Neutrophil (primary cell): Measurements from ENCODE around the gene SMCR8.
"Not testable (repeated sequence)": the region's sequence is repeated elsewhere in the genome, so short reads cannot be mapped to it uniquely, and the experiment has no call there.

Experiments used
- H3K27ac ChIP-seq: fragments of 200-600 bp; sonication (generic); 2 replicates; pipeline ENCODE4 v1.5.1; 2016; ENCODE audit warnings: mild to moderate bottlenecking, moderate library complexity
- H3K27me3 ChIP-seq: fragments of 200-600 bp; sonication (generic); 2 replicates; pipeline ENCODE4 v1.6.0; 2016; ENCODE audit warnings: mild to moderate bottlenecking
- H3K36me3 ChIP-seq: fragments of 200-600 bp; sonication (generic); 2 replicates; pipeline ENCODE4 v1.5.1; 2017
- H3K4me1 ChIP-seq, 2 experiments: fragments of 200-600 bp in 1 of 2; sonication (generic) in 1 of 2; 1 replicate in 1 of 2; 2 replicates in 1 of 2; pipeline versions ENCODE4 v1.5.1 to v1.6.1; 2013 to 2016; ENCODE audit warnings: low read depth in 1 of 2, low read length in 1 of 2, mild to moderate bottlenecking in 1 of 2, moderate library complexity in 1 of 2; ENCODE audit not compliant: control insufficient read depth in 1 of 2, insufficient read depth in 1 of 2
- H3K4me3 ChIP-seq, 2 experiments: fragments of 200-600 bp in 1 of 2; sonication (generic) in 1 of 2; 1 replicate in 1 of 2; 2 replicates in 1 of 2; pipeline ENCODE4 v1.5.1; 2013 to 2016; ENCODE audit warnings: low read depth in 1 of 2, low read length in 1 of 2, mild to moderate bottlenecking in 1 of 2, moderate library complexity in 1 of 2
- H3K9me3 ChIP-seq: fragments of 200-600 bp; sonication (generic); 2 replicates; pipeline ENCODE4 v1.5.1; 2016
- CTCF ChIP-seq: fragments of 200-600 bp; sonication (generic); IDR thresholded peaks from 2 replicates; pipeline ENCODE4 v1.5.1; 2016; ENCODE audit warnings: antibody characterized with exemption

SMCR8 gene

GRCh38 chr17:18328643-18329204, 13.6 kb downstream of the SMCR8 start:
- Histone ChIP-seq H3K4me3 (no peak overlapping the region), H3K9me3 (no peaks in the 10 kb centered on the region), H3K27me3 (no peaks in the 10 kb centered on the region), H3K4me1 (no peaks in the 10 kb centered on the region), H3K27ac (no peak overlapping the region), H3K36me3 (peaks cover 94% of the 10 kb centered on the region)
- no peak for TF ChIP-seq CTCF

DNA sequence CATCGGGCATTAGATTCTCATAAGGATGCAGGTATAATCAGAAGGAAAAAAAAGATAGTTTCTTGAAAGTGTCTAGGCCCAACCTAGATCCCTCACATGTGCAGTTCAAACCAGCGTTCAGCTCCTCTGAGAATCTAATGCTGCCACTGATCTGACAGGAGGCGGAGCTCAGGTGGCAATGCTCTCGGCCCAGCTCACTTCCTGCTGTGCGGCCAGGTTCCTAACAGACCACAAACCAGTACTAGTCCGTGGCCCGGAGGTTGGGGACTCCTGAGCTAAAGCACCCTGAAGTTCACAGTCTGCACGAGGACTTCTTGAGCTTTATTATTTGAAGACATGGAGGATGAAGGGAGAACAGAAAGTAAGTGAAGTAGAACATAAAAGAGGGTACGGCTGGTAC, 16.8 kb downstream of the SMCR8 start:
- H3K9me3 ChIP-seq = no peaks in the 10 kb centered on the region
- H3K36me3 ChIP-seq = peaks cover 81% of the 10 kb centered on the region
- H3K27ac ChIP-seq = no peak overlapping the region
- no peaks in the 10 kb centered on the region for H3K27me3 ChIP-seq
- H3K4me1 ChIP-seq = no peaks in the 10 kb centered on the region
- no peak for TF ChIP-seq CTCF
- no peak overlapping the region for H3K4me3 ChIP-seq

DNA sequence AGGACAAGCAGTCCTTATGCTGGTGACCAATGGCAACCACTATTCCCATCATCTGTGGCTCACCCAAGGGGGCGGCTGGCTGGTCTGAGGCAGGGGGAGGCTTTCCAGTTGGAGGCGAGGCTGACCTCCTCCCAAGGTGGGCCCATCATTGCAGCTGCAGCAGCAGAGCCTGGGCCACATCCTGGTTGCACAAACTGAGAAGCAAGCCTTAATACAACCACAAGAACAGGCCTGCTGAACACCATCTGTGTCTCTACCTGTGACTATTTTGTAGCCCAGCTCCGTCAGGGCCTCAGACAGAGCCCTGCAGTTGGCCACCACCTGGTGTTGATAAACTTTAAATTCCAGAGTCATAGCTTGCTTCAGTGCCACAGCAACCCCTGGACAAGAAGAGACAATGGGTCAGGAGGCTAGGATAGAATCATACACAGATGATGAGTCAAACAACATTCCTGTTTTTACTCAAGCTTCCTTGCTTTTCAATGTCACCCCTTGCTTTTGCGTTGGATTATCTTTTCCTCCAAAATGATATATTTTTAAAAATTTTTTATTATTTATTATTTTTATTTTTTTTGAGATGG, 17.9 kb downstream of the SMCR8 start:
- no peak overlapping the region for H3K27ac ChIP-seq
- H3K9me3 ChIP-seq = no peaks in the 10 kb centered on the region
- H3K36me3 ChIP-seq = peaks cover 70% of the 10 kb centered on the region
- H3K4me3 ChIP-seq = no peak overlapping the region
- no peaks in the 10 kb centered on the region for H3K27me3 ChIP-seq
- H3K4me1 ChIP-seq = no peaks in the 10 kb centered on the region
- no peak for TF ChIP-seq CTCF

- H3K4me1 ChIP-seq, H3K27me3 ChIP-seq, H3K27ac ChIP-seq, H3K4me3 ChIP-seq, H3K9me3 ChIP-seq: not testable (repeated sequence)
- peaks cover 28% of the 10 kb centered on the region for H3K36me3 ChIP-seq
These were observed 23.1 kb downstream of the SMCR8 start for GRCh38 chr17:18338158-18338557.

DNA sequence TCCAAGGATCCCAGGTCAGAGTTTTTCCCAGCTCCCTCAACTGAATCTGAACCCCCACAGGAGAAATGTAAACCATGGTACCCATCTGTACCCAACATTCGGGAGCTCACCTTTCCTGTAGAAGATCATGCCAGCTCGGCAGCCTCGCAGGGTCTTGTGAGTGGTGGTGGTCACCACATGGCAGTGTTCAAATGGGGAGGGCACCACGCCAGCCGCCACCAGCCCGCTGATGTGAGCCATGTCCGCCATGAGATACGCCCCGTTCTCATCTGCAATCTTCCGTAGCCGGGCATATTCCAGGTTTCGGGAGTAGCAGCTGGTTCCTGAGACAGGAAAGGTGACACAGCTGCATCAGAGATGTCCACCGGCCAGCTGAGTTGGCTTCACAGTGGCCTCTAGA, 24.8 kb downstream of the SMCR8 start:
- Histone ChIP-seq H3K4me1 (no peaks in the 10 kb centered on the region), H3K27me3 (no peaks in the 10 kb centered on the region), H3K27ac (no peak overlapping the region), H3K4me3 (no peak overlapping the region), H3K36me3 (peaks cover 22% of the 10 kb centered on the region), H3K9me3 (no peaks in the 10 kb centered on the region)
- TF ChIP-seq CTCF = no peak

- peaks cover 31% of the 10 kb centered on the region for H3K36me3 ChIP-seq
These were observed 28.9 kb downstream of the SMCR8 start for GRCh38 chr17:18344021-18344420.

More at GRCh38 chr17:18344021-18344420, 28.9 kb downstream of the SMCR8 start:
- Histone ChIP-seq H3K4me1 (no peaks in the 10 kb centered on the region), H3K27me3 (no peaks in the 10 kb centered on the region), H3K27ac (no peak overlapping the region), H3K4me3 (no peak overlapping the region), H3K9me3 (no peaks in the 10 kb centered on the region)
- TF ChIP-seq CTCF = no peak
